ENCODE results near the gene IPO9. TPM values are rescaled to one million over a fixed set of nuclear protein-coding genes. Genes with fewer than 3 reads are reported as not detected.
A peak's percentile ranks its signal among the peaks of the same experiment; 100 is the strongest.

IPO9 gene
- 10.3 and 14.0 TPM in 2 replicates for total RNA-seq

DNA sequence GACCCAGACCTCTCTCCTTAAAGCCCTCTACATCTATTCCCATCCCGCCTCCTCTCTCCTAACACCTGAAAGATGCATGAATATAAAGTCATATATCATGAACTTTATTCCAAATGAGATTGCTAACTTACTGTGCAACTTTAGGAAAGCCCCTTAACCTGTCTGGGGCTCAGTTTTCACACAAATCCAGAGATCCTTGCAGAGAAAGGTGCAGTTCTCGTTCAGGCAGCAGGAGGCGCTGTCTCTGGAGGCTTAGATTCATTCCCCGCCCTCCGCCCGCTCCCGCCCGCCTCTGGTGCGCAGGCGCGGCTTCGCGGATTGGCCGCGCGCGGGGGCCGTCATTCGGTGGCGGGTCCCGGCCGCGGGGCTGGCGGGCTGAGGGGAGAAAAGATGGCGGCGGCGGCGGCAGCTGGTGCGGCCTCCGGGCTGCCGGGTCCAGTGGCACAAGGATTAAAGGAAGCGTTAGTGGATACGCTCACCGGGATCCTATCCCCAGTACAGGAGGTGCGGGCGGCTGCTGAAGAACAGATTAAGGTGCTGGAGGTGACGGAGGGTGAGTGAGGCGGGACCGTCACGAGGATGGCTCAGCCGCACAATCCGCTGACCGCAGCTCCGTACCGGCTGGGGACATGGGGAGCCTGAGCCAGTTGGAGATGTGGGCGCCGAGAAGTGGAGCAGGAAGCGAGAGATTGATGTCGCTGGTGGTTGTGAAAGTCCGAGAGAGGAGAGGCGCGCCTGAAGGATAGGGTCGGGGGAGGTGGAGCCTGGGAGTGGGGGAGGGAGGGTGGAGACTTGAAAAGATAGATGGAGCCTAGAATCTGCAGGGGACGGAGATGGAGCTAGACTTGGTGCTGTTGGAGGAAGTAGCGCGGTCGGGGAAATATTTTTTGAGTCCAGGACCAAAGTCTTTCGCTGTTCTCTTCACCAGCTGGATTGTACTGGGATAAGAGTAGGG lies at the start of gene IPO9:
Gene IPO9, plus strand, starts transcription at position 338 of the 955 bp plus-strand sequence. Its CDS starts 53 bp downstream, at position 391.
- Histone ChIP-seq H3K4me3 (ENCODE audit: low read depth, low read length) (peak within 1 kb of the TSS; percentile 97), H3K27me3 (ENCODE audit: control insufficient read depth, insufficient read depth, low read length) (no peaks in the 10 kb centered on the region), H3K36me3 (ENCODE audit: control insufficient read depth, insufficient read depth, low read length) (no peaks in the 10 kb centered on the region)
- DNase-seq (ENCODE audit: low read depth) (peak; percentile 86), FAIRE-seq (no peak)
- TF ChIP-seq CTCF (IDR thresholded peaks at IDR 0.05; ENCODE audit: insufficient read depth, low read length, severe bottlenecking): peak; percentile 89

DNA sequence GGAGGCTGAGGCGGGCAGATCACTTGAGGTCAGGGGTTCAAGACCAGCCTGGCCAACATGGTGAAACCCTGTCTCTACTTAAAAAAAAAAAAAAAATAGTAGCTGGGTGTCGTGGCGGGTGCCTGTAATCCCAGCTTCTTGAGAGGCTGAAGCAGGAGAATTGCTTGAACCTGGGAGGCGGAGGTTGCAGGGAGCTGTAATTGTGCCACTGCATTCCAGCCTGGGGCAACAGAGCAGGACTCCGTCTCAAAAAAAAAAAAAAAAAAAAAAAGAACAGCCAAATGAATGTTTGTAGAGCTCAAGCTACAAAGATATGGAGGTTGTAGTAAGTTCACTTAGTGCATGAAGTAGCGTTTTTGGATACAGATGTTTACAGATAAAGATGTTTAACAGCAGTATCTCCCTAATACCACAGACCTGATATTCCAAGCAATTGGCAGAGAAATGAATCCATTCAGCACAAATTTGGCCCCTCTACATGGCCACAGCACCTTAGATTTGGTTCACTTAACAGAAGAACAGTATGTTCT lies 49.5 kb upstream of the IPO9 start:
- H3K36me3 ChIP-seq (ENCODE audit: control insufficient read depth, insufficient read depth, low read length): peaks cover 13% of the 10 kb centered on the region
- no peak for DNase-seq (ENCODE audit: low read depth)
- no peak for FAIRE-seq
- H3K4me3 ChIP-seq (ENCODE audit: low read depth, low read length): no peak overlapping the region
- TF ChIP-seq CTCF (IDR thresholded peaks at IDR 0.05; ENCODE audit: insufficient read depth, low read length, severe bottlenecking): no peak
- no peaks in the 10 kb centered on the region for H3K27me3 ChIP-seq (ENCODE audit: control insufficient read depth, insufficient read depth, low read length)

DNA sequence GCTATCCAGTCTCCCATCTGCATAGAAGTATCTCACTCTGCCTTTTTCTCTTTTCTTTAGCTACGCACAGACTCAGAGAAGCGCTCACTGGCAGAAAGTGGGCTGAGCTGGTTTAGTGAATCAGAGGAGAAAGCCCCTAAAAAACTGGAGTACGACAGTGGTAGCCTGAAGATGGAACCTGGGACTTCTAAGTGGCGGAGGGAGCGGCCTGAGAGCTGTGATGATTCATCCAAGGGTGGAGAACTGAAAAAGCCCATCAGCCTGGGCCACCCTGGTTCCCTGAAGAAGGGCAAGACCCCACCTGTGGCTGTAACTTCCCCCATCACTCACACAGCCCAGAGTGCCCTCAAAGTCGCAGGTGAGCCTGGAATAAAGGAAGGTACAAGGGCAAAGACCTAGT lies 48.0 kb upstream of the IPO9 start:
- DNase-seq (ENCODE audit: low read depth) (no peak), FAIRE-seq (no peak)

DNA sequence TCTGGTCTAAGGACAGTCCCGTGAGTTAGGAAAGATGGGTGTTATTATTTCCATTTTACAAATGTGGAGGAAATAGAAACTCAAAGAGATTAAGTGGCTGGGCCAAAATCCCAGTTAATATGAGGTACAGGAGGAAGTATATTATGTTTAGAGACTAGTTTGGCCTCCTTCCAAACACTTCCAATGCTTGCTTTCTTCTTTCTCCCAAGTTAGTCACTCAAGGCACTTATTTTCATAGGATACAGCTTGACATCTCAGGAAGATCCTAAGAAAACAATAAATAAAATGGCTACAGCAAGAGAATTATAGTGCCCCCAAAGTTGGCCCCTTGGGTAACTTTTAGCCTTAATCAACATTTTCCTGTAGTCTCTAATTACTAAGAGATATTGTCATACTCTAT lies 47.5 kb upstream of the IPO9 start:
- Histone ChIP-seq H3K27me3 (ENCODE audit: control insufficient read depth, insufficient read depth, low read length) (no peaks in the 10 kb centered on the region), H3K36me3 (ENCODE audit: control insufficient read depth, insufficient read depth, low read length) (peaks cover 13% of the 10 kb centered on the region), H3K4me3 (ENCODE audit: low read depth, low read length) (no peak overlapping the region)
- TF ChIP-seq CTCF (IDR thresholded peaks at IDR 0.05; ENCODE audit: insufficient read depth, low read length, severe bottlenecking): no peak
- DNase-seq (ENCODE audit: low read depth) (no peak), FAIRE-seq (no peak)

More for the DNA sequence above, 48.0 kb upstream of the IPO9 start:
- Histone ChIP-seq H3K36me3 (ENCODE audit: control insufficient read depth, insufficient read depth, low read length) (peaks cover 13% of the 10 kb centered on the region), H3K4me3 (ENCODE audit: low read depth, low read length) (no peak overlapping the region), H3K27me3 (ENCODE audit: control insufficient read depth, insufficient read depth, low read length) (no peaks in the 10 kb centered on the region)
- no peak for TF ChIP-seq CTCF (IDR thresholded peaks at IDR 0.05; ENCODE audit: insufficient read depth, low read length, severe bottlenecking)

DNA sequence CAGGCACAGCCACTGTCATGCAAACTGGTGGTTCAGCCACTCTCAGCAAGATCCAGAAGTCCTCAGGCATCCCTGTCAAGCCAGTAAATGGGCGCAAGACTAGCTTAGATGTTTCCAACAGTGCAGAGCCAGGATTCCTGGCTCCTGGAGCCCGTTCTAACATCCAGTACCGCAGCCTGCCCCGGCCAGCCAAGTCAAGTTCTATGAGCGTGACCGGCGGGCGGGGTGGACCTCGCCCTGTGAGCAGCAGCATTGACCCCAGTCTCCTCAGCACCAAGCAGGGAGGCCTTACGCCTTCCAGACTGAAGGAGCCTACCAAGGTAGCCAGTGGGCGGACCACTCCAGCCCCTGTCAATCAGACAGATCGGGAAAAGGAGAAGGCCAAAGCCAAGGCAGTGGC lies 46.6 kb upstream of the IPO9 start:
- no peaks in the 10 kb centered on the region for H3K27me3 ChIP-seq (ENCODE audit: control insufficient read depth, insufficient read depth, low read length)
- no peak for DNase-seq (ENCODE audit: low read depth)
- no peak for FAIRE-seq
- H3K4me3 ChIP-seq (ENCODE audit: low read depth, low read length): no peak overlapping the region
- peaks cover 15% of the 10 kb centered on the region for H3K36me3 ChIP-seq (ENCODE audit: control insufficient read depth, insufficient read depth, low read length)
- TF ChIP-seq CTCF (IDR thresholded peaks at IDR 0.05; ENCODE audit: insufficient read depth, low read length, severe bottlenecking): no peak

Data from bronchial epithelial cell (primary cell).